Uterus (tissue), 4 donors: ENCODE data around the gene ZNF532. TPM values are rescaled to one million over a fixed set of nuclear protein-coding genes. Genes with fewer than 3 reads are reported as not detected.
"Not testable (repeated sequence)": the region's sequence is repeated elsewhere in the genome, so short reads cannot be mapped to it uniquely, and the experiment has no call there.

Experiments
- DNase-seq, 2 donors: peaks; one replicate each; pipeline ENCODE4 v3.0.0-alpha.2; 2019 to 2020
- H3K27ac ChIP-seq, 2 donors: fragments of 200-600 bp; sonication (generic); 1 replicate in 1 of 2; 2 replicates in 1 of 2; pipeline ENCODE4 v1.5.1; 2016 to 2018
- H3K27me3 ChIP-seq, 2 donors: fragments of 200-600 bp; sonication (generic); one replicate each; pipeline ENCODE4 v1.5.1; 2018 to 2019; ENCODE audit warnings: control low read depth in 1 of 2
- H3K36me3 ChIP-seq, 2 donors: fragments of 200-600 bp; sonication (generic); one replicate each; pipeline ENCODE4 v1.5.1; 2019; ENCODE audit warnings: control low read depth in 1 of 2
- H3K4me1 ChIP-seq, 2 donors: fragments of 200-600 bp; sonication (generic); one replicate each; pipeline ENCODE4 v1.5.1; 2018 to 2019; ENCODE audit warnings: control low read depth in 1 of 2
- H3K4me3 ChIP-seq, 2 donors: fragments of 200-600 bp; sonication (generic); 1 replicate in 1 of 2; 2 replicates in 1 of 2; pipeline ENCODE4 v1.5.1; 2018 to 2019; ENCODE audit warnings: mild to moderate bottlenecking in 1 of 2
- H3K9me3 ChIP-seq, 2 donors: fragments of 200-600 bp; sonication (generic); one replicate each; pipeline ENCODE4 v1.5.1; 2019; ENCODE audit warnings: control low read depth in 1 of 2
- CTCF ChIP-seq, 4 experiments: fragments of 200-600 bp in 2 of 4; fragments of 450-650 bp in 2 of 4; sonication (generic) in 2 of 4; IDR thresholded peaks; one replicate each; pipeline ENCODE4 v1.5.1; 2016 to 2019; ENCODE audit warnings: antibody characterized with exemption in 4 of 4, mild to moderate bottlenecking in 2 of 4, moderate library complexity in 1 of 4
- POLR2A ChIP-seq, 2 donors: fragments of 450-650 bp; IDR thresholded peaks; one replicate each; pipeline ENCODE4 v1.6.1; 2016; ENCODE audit warnings: antibody characterized with exemption in 2 of 2, mild to moderate bottlenecking in 1 of 2, moderate library complexity in 1 of 2
- intact Hi-C: fragments of 100-400 bp; cut with DNase I; formaldehyde crosslinking; loops from one replicate; pipeline ENCODE4 v1.15.1; 2023; ENCODE audit warnings: low total_unique reads
- total RNA-seq, 4 donors: library from RNA; depleted of rRNA in 3 of 4; stranded (reverse); fragments of >200 nt in 3 of 4; gene quantifications; one replicate each; pipeline versions ENCODE4 v1.1.0 to v1.2.4, GENCODE V29; 2014 to 2023
- donor health status: DM: yes; HTN: yes; CAD: no.

Gene ZNF532
- total RNA-seq, 4 donors from 2014 or later = 32.4 to 174 (median 127) TPM

DNA sequence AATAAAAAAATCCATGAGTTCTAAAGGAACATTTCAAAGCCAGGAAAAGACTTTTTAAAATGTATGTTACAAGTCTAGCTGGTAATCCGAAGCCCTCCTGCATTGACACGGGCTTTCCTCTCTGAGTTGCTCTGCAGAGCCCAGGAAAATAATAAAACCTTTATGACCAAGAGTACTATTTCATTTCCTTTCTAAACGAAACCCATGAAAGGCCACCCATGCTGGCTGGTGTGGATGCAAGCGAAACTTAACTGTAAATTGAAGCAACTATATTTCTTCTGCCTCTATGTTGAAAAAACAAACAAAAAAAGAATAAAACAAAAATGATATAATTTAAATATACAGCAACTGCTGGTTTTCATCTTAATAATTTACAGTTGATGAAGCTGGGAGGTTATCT, 41.3 kb upstream of the ZNF532 start:
- Histone ChIP-seq H3K27me3 (no peaks in the 10 kb centered on the region), H3K36me3 (no peaks in the 10 kb centered on the region), H3K9me3 (no peaks in the 10 kb centered on the region), H3K27ac (peak overlapping the region in 1 of 2 donors; percentile 14), H3K4me3 (no peak overlapping the region), H3K4me1 (no peaks in the 10 kb centered on the region)
- intact Hi-C loops = no loop called here
- peak in 1 of 2 donors; percentile 43 for DNase-seq
- TF ChIP-seq CTCF (IDR thresholded peaks at IDR 0.05) (no peak), POLR2A (IDR thresholded peaks at IDR 0.05) (no peak)

DNA sequence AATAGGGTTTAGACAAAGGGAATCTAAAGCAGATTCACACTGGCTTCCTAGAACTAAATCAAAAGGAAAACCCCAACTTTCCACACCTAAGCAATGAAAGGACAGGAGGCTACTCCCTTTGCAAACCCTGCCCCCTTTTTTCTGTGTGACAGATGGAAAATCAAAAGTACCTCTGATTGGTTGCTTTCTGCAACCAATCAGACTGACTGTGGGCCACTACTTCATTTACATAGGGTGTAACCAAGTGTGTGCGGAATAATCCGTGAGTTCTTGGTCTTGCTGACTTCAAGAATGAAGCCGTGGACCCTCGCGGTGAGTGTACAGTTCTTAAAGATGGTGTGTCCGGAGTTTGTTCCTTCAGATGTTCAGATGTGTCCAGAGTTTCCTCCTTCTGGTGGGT, 37.8 kb upstream of the ZNF532 start:
- H3K27ac ChIP-seq, H3K4me3 ChIP-seq, H3K9me3 ChIP-seq, H3K36me3 ChIP-seq, H3K27me3 ChIP-seq, H3K4me1 ChIP-seq, DNase-seq, intact Hi-C loops: not testable (repeated sequence)

DNA sequence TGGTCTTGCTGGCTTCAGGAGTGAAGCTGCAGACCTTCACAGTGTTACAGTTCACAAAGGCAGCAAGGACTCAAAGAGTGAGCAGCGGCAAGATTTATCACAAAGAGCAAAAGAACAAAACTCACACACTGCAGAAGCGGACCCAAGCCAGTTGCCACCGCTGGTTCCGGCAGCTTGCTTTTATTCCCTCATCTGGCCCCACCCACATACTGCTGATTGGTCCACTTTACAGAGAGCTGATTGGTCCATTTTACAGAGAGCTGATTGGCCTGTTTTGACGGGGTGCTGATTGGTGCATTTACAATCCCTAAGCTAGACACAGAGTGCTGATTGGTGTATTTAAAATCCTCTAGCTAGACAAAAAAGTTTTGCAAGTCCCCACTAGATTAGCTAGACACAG, 37.2 kb upstream of the ZNF532 start:
- no peaks in the 10 kb centered on the region for H3K4me1 ChIP-seq
- H3K27me3 ChIP-seq = no peaks in the 10 kb centered on the region
- H3K36me3 ChIP-seq = no peaks in the 10 kb centered on the region
- H3K4me3 ChIP-seq = no peak overlapping the region
- H3K27ac ChIP-seq = no peak overlapping the region
- TF ChIP-seq POLR2A (IDR thresholded peaks at IDR 0.05) (no peak), CTCF (IDR thresholded peaks at IDR 0.05) (no peak)
- H3K9me3 ChIP-seq = no peaks in the 10 kb centered on the region
- intact Hi-C loops = no loop called here
- no peak for DNase-seq

GRCh38 chr18:58827886-58828285, 36.8 kb upstream of the ZNF532 start:
- Histone ChIP-seq H3K27me3 (no peaks in the 10 kb centered on the region), H3K27ac (peak overlapping the region in 1 of 2 donors; percentile 7), H3K36me3 (no peaks in the 10 kb centered on the region), H3K9me3 (no peaks in the 10 kb centered on the region), H3K4me1 (no peaks in the 10 kb centered on the region), H3K4me3 (no peak overlapping the region)
- TF ChIP-seq POLR2A (IDR thresholded peaks at IDR 0.05) (no peak), CTCF (IDR thresholded peaks at IDR 0.05) (no peak)
- no peak for DNase-seq
- intact Hi-C loops = no loop called here

- TF ChIP-seq CTCF (IDR thresholded peaks at IDR 0.05) (no peak), POLR2A (IDR thresholded peaks at IDR 0.05) (no peak)
- no peaks in the 10 kb centered on the region for H3K36me3 ChIP-seq
- peak; percentile 38 to 67 for DNase-seq
- peak overlapping the region; percentile 7 to 13 for H3K27ac ChIP-seq
- no peaks in the 10 kb centered on the region for H3K27me3 ChIP-seq
- intact Hi-C loops = no loop called here
- no peaks in the 10 kb centered on the region for H3K4me1 ChIP-seq
- H3K9me3 ChIP-seq = no peaks in the 10 kb centered on the region
- H3K4me3 ChIP-seq = no peak overlapping the region
Observed at GRCh38 chr18:58828399-58829121, 36.1 kb upstream of the ZNF532 start.
